Measurements from ENCODE around the gene ZNF622. TPM values are rescaled to one million over a fixed set of nuclear protein-coding genes. Genes with fewer than 3 reads are reported as not detected.

The ZNF622 gene
- total RNA-seq, 1 experiment from 2014 or later = 54.4 TPM

- Histone ChIP-seq H3K4me1 (replicated peaks; ENCODE audit: insufficient read depth) (no peaks in the 10 kb centered on the region), H4K20me1 (ENCODE audit: insufficient read depth) (no peaks in the 10 kb centered on the region), H3K36me3 (ENCODE audit: low read depth) (no peaks in the 10 kb centered on the region), H2AFZ (no peak overlapping the region), H3F3A (ENCODE audit: insufficient read depth, low read depth) (no peaks in the 10 kb centered on the region), H3K9me3 (ENCODE audit: insufficient read depth, low read depth) (no peaks in the 10 kb centered on the region), H3K79me2 (ENCODE audit: low read depth) (no peaks in the 10 kb centered on the region), H3K27me3 (ENCODE audit: insufficient read depth, low read depth) (peaks cover 17% of the 10 kb centered on the region), H3K9me2 (ENCODE audit: insufficient read depth) (no peaks in the 10 kb centered on the region), H3K4me3 (no peak overlapping the region), H3K27ac (no peak overlapping the region), H3K4me2 (no peak overlapping the region)
- CTCF ChIA-PET = no interaction called here
- POLR2A ChIA-PET (ENCODE audit: unreplicated experiment) = no interaction called here
- BruUV-seq (replicated peaks) = no TSS peak
- TF ChIP-seq EZH2 (IDR thresholded peaks at IDR 0.05; ENCODE audit: low read depth) (no peak), CTCF (conservative IDR thresholded peaks at IDR 0.05) (no peak)
- no peak for DNase-seq
- intact Hi-C loops (cut with micrococcal nuclease; ENCODE audit: unreplicated experiment) = no loop called here
Measured at GRCh38 chr5:16413166-16413860, 52.3 kb downstream of the ZNF622 start.

GRCh38 chr5:16412556-16412955, 53.0 kb downstream of the ZNF622 start:
- ChIA-PET POLR2A (ENCODE audit: unreplicated experiment) (no interaction called here), CTCF (no interaction called here)
- BruUV-seq (replicated peaks) = no TSS peak
- Histone ChIP-seq H4K20me1 (ENCODE audit: insufficient read depth) (no peaks in the 10 kb centered on the region), H3F3A (ENCODE audit: insufficient read depth, low read depth) (no peaks in the 10 kb centered on the region), H3K4me1 (replicated peaks; ENCODE audit: insufficient read depth) (no peaks in the 10 kb centered on the region), H3K36me3 (ENCODE audit: low read depth) (no peaks in the 10 kb centered on the region), H3K4me3 (no peak overlapping the region), H3K27me3 (ENCODE audit: insufficient read depth, low read depth) (peaks cover 10% of the 10 kb centered on the region), H3K4me2 (no peak overlapping the region), H3K79me2 (ENCODE audit: low read depth) (no peaks in the 10 kb centered on the region), H2AFZ (no peak overlapping the region), H3K9me2 (ENCODE audit: insufficient read depth) (no peaks in the 10 kb centered on the region), H3K9me3 (ENCODE audit: insufficient read depth, low read depth) (no peaks in the 10 kb centered on the region), H3K27ac (no peak overlapping the region)
- TF ChIP-seq EZH2 (IDR thresholded peaks at IDR 0.05; ENCODE audit: low read depth) (no peak), CTCF (conservative IDR thresholded peaks at IDR 0.05) (no peak)
- intact Hi-C loops (cut with micrococcal nuclease; ENCODE audit: unreplicated experiment) = no loop called here
- DNase-seq = no peak

- H3K27ac ChIP-seq = no peak overlapping the region
- peak in 1 of 2 experiments; percentile 26 for DNase-seq
- intact Hi-C loops (cut with micrococcal nuclease; ENCODE audit: unreplicated experiment) = no loop called here
Measured at GRCh38 chr5:16411741-16412455, 53.7 kb downstream of the ZNF622 start.

More at GRCh38 chr5:16411741-16412455, 53.7 kb downstream of the ZNF622 start:
- H3K27me3 ChIP-seq (ENCODE audit: insufficient read depth, low read depth) = peaks cover 4% of the 10 kb centered on the region; the same call in 1 of the 2 replicates
- no peaks in the 10 kb centered on the region for H3K79me2 ChIP-seq (ENCODE audit: low read depth)
- BruUV-seq (replicated peaks) = no TSS peak
- H3K4me3 ChIP-seq = no peak overlapping the region
- H3K9me2 ChIP-seq (ENCODE audit: insufficient read depth) = no peaks in the 10 kb centered on the region
- no peaks in the 10 kb centered on the region for H4K20me1 ChIP-seq (ENCODE audit: insufficient read depth)
- H3K4me1 ChIP-seq (replicated peaks; ENCODE audit: insufficient read depth) = no peaks in the 10 kb centered on the region
- no peaks in the 10 kb centered on the region for H3K36me3 ChIP-seq (ENCODE audit: low read depth)
- no peaks in the 10 kb centered on the region for H3K9me3 ChIP-seq (ENCODE audit: insufficient read depth, low read depth)
- no peaks in the 10 kb centered on the region for H3F3A ChIP-seq (ENCODE audit: insufficient read depth, low read depth)
- no peak overlapping the region for H2AFZ ChIP-seq
- CTCF ChIA-PET = no interaction called here
- POLR2A ChIA-PET (ENCODE audit: unreplicated experiment) = no interaction called here
- TF ChIP-seq CTCF (conservative IDR thresholded peaks at IDR 0.05) = no peak
- no peak for TF ChIP-seq EZH2 (IDR thresholded peaks at IDR 0.05; ENCODE audit: low read depth)
- no peak overlapping the region for H3K4me2 ChIP-seq

All from PC-9 (cell line).